OCI-LY7 (cell line): Measurements from ENCODE around the gene ANXA4. TPM values are rescaled to one million over a fixed set of nuclear protein-coding genes. Genes with fewer than 3 reads are reported as not detected.

ENCODE experiments used
- BruUV-seq: library from RNA; stranded (reverse); fragments of 400-500 nt; replicated peaks from 2 replicates; lab custom pipeline; 2021; lab: Mats Ljungman, UMichigan
- CTCF ChIA-PET: fragments of 300-600 bp; sonication (Branson Sonifier 250); formaldehyde crosslinking; loops from one replicate; lab custom pipeline; 2022; ENCODE audit warnings: antibody characterized with exemption; ENCODE audit not compliant: unreplicated experiment; lab: Charles Lee
- POLR2A ChIA-PET: fragments of 300-600 bp; sonication (Branson Sonifier 250); formaldehyde crosslinking; loops from one replicate; lab custom pipeline; 2022; ENCODE audit warnings: antibody characterized with exemption; lab: Charles Lee
- DNase-seq: peaks from one replicate; pipeline ENCODE4 v3.0.0-alpha.2; 2015; ENCODE audit warnings: low spot score
- H2AFZ ChIP-seq: fragments of 200-600 bp; sonication (generic), shearing (Covaris generic); 2 replicates; pipeline ENCODE4 v1.6.1; 2014; ENCODE audit warnings: mild to moderate bottlenecking, antibody characterized with exemption, low read length, moderate library complexity
- H3K27ac ChIP-seq: fragments of 200-600 bp; sonication (generic); 2 replicates; pipeline ENCODE4 v1.5.1; 2014; ENCODE audit warnings: mixed run types, low read depth, mild to moderate bottlenecking, moderate library complexity, low read length, inconsistent platforms; ENCODE audit not compliant: poor library complexity, severe bottlenecking
- H3K36me3 ChIP-seq: fragments of 200-600 bp; sonication (generic); 2 replicates; pipeline ENCODE4 v1.6.1; 2014; ENCODE audit warnings: mild to moderate bottlenecking, antibody characterized with exemption, low read length, moderate library complexity, mixed read lengths; ENCODE audit not compliant: insufficient read depth
- H3K4me1 ChIP-seq: fragments of 200-600 bp; sonication (generic); 2 replicates; pipeline ENCODE4 v1.5.1; 2014; ENCODE audit warnings: mild to moderate bottlenecking, low read length; ENCODE audit not compliant: insufficient read depth, poor library complexity, severe bottlenecking
- H3K4me2 ChIP-seq: fragments of 200-600 bp; sonication (generic); 2 replicates; pipeline ENCODE4 v1.6.1; 2014; ENCODE audit warnings: mild to moderate bottlenecking, low read length
- H3K4me3 ChIP-seq: fragments of 200-600 bp; sonication (generic); 2 replicates; pipeline ENCODE4 v1.5.1; 2014; ENCODE audit warnings: mild to moderate bottlenecking, low read depth, low read length; ENCODE audit not compliant: poor library complexity, severe bottlenecking
- H3K79me2 ChIP-seq: fragments of 200-600 bp; sonication (generic); 2 replicates; pipeline ENCODE4 v1.6.1; 2016; ENCODE audit warnings: low read depth, mild to moderate bottlenecking, low read length, moderate library complexity, mixed read lengths; ENCODE audit not compliant: insufficient read depth
- H3K9me2 ChIP-seq: fragments of 200-600 bp; sonication (generic); 2 replicates; pipeline ENCODE4 v1.6.1; 2016; ENCODE audit warnings: mild to moderate bottlenecking, low read length, mixed read lengths; ENCODE audit not compliant: insufficient read depth
- H3K9me3 ChIP-seq: fragments of 200-600 bp; sonication (generic); 2 replicates; pipeline ENCODE4 v1.6.1; 2014; ENCODE audit warnings: mild to moderate bottlenecking, mixed run types, low read length, mixed read lengths
- H4K20me1 ChIP-seq: fragments of 200-600 bp; sonication (generic); 2 replicates; pipeline ENCODE4 v1.6.1; 2014; ENCODE audit warnings: mild to moderate bottlenecking, antibody characterized with exemption, low read length, moderate library complexity, mixed read lengths; ENCODE audit not compliant: insufficient read depth
- CTCF ChIP-seq: fragments of 200-600 bp; sonication (generic); conservative IDR thresholded peaks from 2 replicates; pipeline ENCODE4 v1.5.1; 2014; ENCODE audit warnings: mild to moderate bottlenecking, antibody characterized with exemption, low read length, moderate library complexity, mixed read lengths
- EZH2phosphoT487 ChIP-seq: fragments of 200-600 bp; sonication (generic); IDR thresholded peaks from 2 replicates; pipeline ENCODE4 v1.6.1; 2018; ENCODE audit warnings: low read depth, borderline replicate concordance, mild to moderate bottlenecking, mixed run types, antibody characterized with exemption, low read length, moderate library complexity, mixed read lengths
- intact Hi-C: fragments of 100-400 bp; cut with micrococcal nuclease; formaldehyde crosslinking; loops from one replicate; pipeline ENCODE4 v1.10.0; 2022; ENCODE audit not compliant: unreplicated experiment
- total RNA-seq, 2 experiments: library from RNA; depleted of rRNA in 1 of 2; stranded (reverse); fragments of >200 nt in 1 of 2; shearing (Covaris generic) in 1 of 2; gene quantifications; 2 replicates each; pipeline ENCODE4 v1.2.3, GENCODE V29; 2014 to 2022

ANXA4 gene
- total RNA-seq, 2 experiments from 2014 or later = 0.38 to 3.5 TPM

- Histone ChIP-seq H3K79me2 (no peaks in the 10 kb centered on the region), H3K9me3 (no peaks in the 10 kb centered on the region), H4K20me1 (no peaks in the 10 kb centered on the region), H3K36me3 (no peaks in the 10 kb centered on the region), H2AFZ (no peak overlapping the region), H3K9me2 (no peaks in the 10 kb centered on the region), H3K4me3 (no peak overlapping the region), H3K4me2 (no peak overlapping the region), H3K27ac (no peak overlapping the region), H3K4me1 (peaks cover 10% of the 10 kb centered on the region)
- ChIA-PET POLR2A (interaction anchor here (1.2 kb wide), 1 partner anchor 20 kb away, joined by 3 read pairs; no protein-coding TSS in a partner anchor), CTCF (no interaction called here)
- no TSS peak for BruUV-seq
- no peak for DNase-seq
- no peak for TF ChIP-seq EZH2phosphoT487
- no peak for TF ChIP-seq CTCF
- intact Hi-C loops = no loop called here
These were observed 1.9 kb downstream of the ANXA4 start for GRCh38 chr2:69743847-69744264.

- DNase-seq = no peak
- ChIA-PET CTCF (no interaction called here), POLR2A (interaction anchor here (1.2 kb wide), 1 partner anchor 21 kb away, joined by 3 read pairs; no protein-coding TSS in a partner anchor)
- Histone ChIP-seq H3K9me2 (no peaks in the 10 kb centered on the region), H3K36me3 (no peaks in the 10 kb centered on the region), H3K4me1 (peaks cover 10% of the 10 kb centered on the region), H3K4me2 (no peak overlapping the region), H4K20me1 (no peaks in the 10 kb centered on the region), H2AFZ (no peak overlapping the region), H3K9me3 (no peaks in the 10 kb centered on the region), H3K27ac (no peak overlapping the region), H3K4me3 (no peak overlapping the region), H3K79me2 (no peaks in the 10 kb centered on the region)
- intact Hi-C loops = no loop called here
- TF ChIP-seq CTCF (no peak), EZH2phosphoT487 (no peak)
- no TSS peak for BruUV-seq
These were observed 2.5 kb downstream of the ANXA4 start for GRCh38 chr2:69744456-69744855.

GRCh38 chr2:69745035-69745434 lies 3.1 kb downstream of the ANXA4 start:
- Histone ChIP-seq H3K36me3 (no peaks in the 10 kb centered on the region), H3K4me3 (no peak overlapping the region), H4K20me1 (no peaks in the 10 kb centered on the region), H3K27ac (no peak overlapping the region), H3K4me1 (peaks cover 10% of the 10 kb centered on the region), H2AFZ (no peak overlapping the region), H3K9me2 (no peaks in the 10 kb centered on the region), H3K79me2 (no peaks in the 10 kb centered on the region), H3K4me2 (no peak overlapping the region), H3K9me3 (no peaks in the 10 kb centered on the region)
- ChIA-PET POLR2A (interaction anchor here (0.6 to 1.2 kb wide), 3 partner anchors 13 to 68 kb away, joined by 3 to 6 read pairs (median 3); no protein-coding TSS in a partner anchor), CTCF (no interaction called here)
- no peak for TF ChIP-seq EZH2phosphoT487
- no peak for TF ChIP-seq CTCF
- intact Hi-C loops = no loop called here
- no peak for DNase-seq
- no TSS peak for BruUV-seq
